Endodermal cell (in vitro differentiated cells): Measurements from ENCODE around the gene BACH1. TPM values are rescaled to one million over a fixed set of nuclear protein-coding genes. Genes with fewer than 3 reads are reported as not detected.

Experiments used
- DNase-seq: peaks from one replicate; pipeline ENCODE4 v3.0.0-alpha.2; 2017
- H3K27ac ChIP-seq: 2 replicates; pipeline ENCODE4 v1.5.1; 2013; ENCODE audit warnings: mild to moderate bottlenecking, low read depth, low read length, moderate library complexity
- H3K27me3 ChIP-seq: 2 replicates; pipeline ENCODE4 v1.6.1; 2013; ENCODE audit warnings: mild to moderate bottlenecking, low read length, moderate library complexity; ENCODE audit not compliant: insufficient read depth, control insufficient read depth, poor library complexity, severe bottlenecking
- H3K36me3 ChIP-seq: 2 replicates; pipeline ENCODE4 v1.7.0; 2013; ENCODE audit warnings: mild to moderate bottlenecking, low read length, moderate library complexity; ENCODE audit not compliant: control insufficient read depth, insufficient read depth
- H3K4me1 ChIP-seq: one replicate; pipeline ENCODE4 v1.7.0; 2013; ENCODE audit warnings: low read length; ENCODE audit not compliant: control insufficient read depth, insufficient read depth
- H3K4me3 ChIP-seq: 2 replicates; pipeline ENCODE4 v1.5.1; 2013; ENCODE audit warnings: mild to moderate bottlenecking, low read length, moderate library complexity
- H3K9ac ChIP-seq: 2 replicates; pipeline ENCODE4 v1.6.1; 2013; ENCODE audit warnings: mild to moderate bottlenecking, low read length, moderate library complexity; ENCODE audit not compliant: poor library complexity, severe bottlenecking; ENCODE audit errors: extremely low read depth
- H3K9me3 ChIP-seq: 2 replicates; pipeline ENCODE4 v1.6.1; 2013; ENCODE audit warnings: mild to moderate bottlenecking, low read length, moderate library complexity; ENCODE audit not compliant: control insufficient read depth
- H3K27ac Mint-ChIP-seq: 2 replicates; pipeline ENCODE4 v1.8.0; 2020; ENCODE audit warnings: mixed read lengths
- H3K27me3 Mint-ChIP-seq: 2 replicates; pipeline ENCODE4 v1.8.0; 2021; ENCODE audit warnings: mild to moderate bottlenecking, mixed read lengths; ENCODE audit not compliant: insufficient read depth
- H3K36me3 Mint-ChIP-seq: 2 replicates; pipeline ENCODE4 v1.8.0; 2020; ENCODE audit warnings: low read depth, mixed read lengths
- H3K4me1 Mint-ChIP-seq: 2 replicates; pipeline ENCODE4 v1.8.0; 2020; ENCODE audit warnings: mixed read lengths
- H3K4me3 Mint-ChIP-seq: 2 replicates; pipeline ENCODE4 v1.8.0; 2020; ENCODE audit warnings: mild to moderate bottlenecking, moderate library complexity, mixed read lengths
- H3K9me3 Mint-ChIP-seq: 2 replicates; pipeline ENCODE4 v1.8.0; 2020; ENCODE audit warnings: mild to moderate bottlenecking, mixed read lengths
- WGBS, 2 experiments: methylation state at CpG; one replicate each; pipeline versions ENCODE4 v1.1.5 to v1.1.7; 2013; ENCODE audit warnings: missing lambda C conversion rate in 2 of 2, mixed read lengths in 1 of 2; ENCODE audit not compliant: insufficient coverage in 1 of 2, insufficient read length in 1 of 2; 5-methylcytosine and 5-hydroxymethylcytosine counted together
- total RNA-seq, 2 donors: library from RNA; stranded (reverse); fragmentation: NEBNext Ultra II Directional in 1 of 2; extraction: Animal tissue kit (Norgen Biotek cat#: 25700) in 1 of 2; gene quantifications; 2 replicates in 1 of 2; 3 replicates in 1 of 2; pipeline ENCODE4 v1.2.1, GENCODE V29; 2021
- TF ChIP-seq, protein P1 (sequence below): fragments of 200-600 bp; sonication (generic); conservative IDR thresholded peaks from 2 replicates; pipeline ENCODE4 v1.5.0; 2021; ENCODE audit warnings: antibody characterized with exemption, mild to moderate bottlenecking

The BACH1 gene
- total RNA-seq, 2 donors from 2014 or later = 61.3 to 64.9 TPM

DNA sequence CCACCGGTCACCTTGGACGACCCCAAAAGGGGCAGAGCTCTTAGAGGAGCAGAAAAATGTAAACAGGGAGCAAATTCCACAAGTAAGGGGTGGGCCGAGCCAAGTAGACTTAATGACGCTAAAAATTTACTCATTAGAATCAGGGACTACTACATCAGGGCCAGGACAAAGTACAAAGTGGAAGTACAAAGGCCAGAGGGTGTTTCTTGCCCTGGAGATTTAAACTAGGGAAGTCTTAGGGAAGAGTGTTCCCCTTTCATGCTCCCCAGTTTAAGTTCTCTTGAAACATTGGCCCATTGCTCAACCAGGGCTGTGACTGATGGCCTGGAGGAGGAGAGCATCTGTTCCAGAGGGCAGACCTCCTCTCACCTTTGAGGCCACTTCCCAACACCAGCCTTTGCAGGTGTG, 48.6 kb downstream of the BACH1 start:
- no peaks in the 10 kb centered on the region for H3K4me1 ChIP-seq
- Mint-ChIP-seq H3K4me3 (no peak overlapping the region), H3K4me1 (peaks cover 3% of the 10 kb centered on the region), H3K36me3 (peaks cover 19% of the 10 kb centered on the region), H3K27ac (no peak overlapping the region), H3K27me3 (no peaks in the 10 kb centered on the region), H3K9me3 (no peaks in the 10 kb centered on the region)
- no peaks in the 10 kb centered on the region for H3K9me3 ChIP-seq
- TF ChIP-seq, protein P1, sequence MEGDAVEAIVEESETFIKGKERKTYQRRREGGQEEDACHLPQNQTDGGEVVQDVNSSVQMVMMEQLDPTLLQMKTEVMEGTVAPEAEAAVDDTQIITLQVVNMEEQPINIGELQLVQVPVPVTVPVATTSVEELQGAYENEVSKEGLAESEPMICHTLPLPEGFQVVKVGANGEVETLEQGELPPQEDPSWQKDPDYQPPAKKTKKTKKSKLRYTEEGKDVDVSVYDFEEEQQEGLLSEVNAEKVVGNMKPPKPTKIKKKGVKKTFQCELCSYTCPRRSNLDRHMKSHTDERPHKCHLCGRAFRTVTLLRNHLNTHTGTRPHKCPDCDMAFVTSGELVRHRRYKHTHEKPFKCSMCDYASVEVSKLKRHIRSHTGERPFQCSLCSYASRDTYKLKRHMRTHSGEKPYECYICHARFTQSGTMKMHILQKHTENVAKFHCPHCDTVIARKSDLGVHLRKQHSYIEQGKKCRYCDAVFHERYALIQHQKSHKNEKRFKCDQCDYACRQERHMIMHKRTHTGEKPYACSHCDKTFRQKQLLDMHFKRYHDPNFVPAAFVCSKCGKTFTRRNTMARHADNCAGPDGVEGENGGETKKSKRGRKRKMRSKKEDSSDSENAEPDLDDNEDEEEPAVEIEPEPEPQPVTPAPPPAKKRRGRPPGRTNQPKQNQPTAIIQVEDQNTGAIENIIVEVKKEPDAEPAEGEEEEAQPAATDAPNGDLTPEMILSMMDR = no peak
- H3K4me3 ChIP-seq = no peak overlapping the region
- no peak overlapping the region for H3K9ac ChIP-seq
- WGBS, 2 experiments = 91 to 100% methylated on average over 2 to 4 of the region's 4 CpGs
- no peaks in the 10 kb centered on the region for H3K27me3 ChIP-seq
- H3K27ac ChIP-seq = no peak overlapping the region
- peaks cover 28% of the 10 kb centered on the region for H3K36me3 ChIP-seq
- no peak for DNase-seq

DNA sequence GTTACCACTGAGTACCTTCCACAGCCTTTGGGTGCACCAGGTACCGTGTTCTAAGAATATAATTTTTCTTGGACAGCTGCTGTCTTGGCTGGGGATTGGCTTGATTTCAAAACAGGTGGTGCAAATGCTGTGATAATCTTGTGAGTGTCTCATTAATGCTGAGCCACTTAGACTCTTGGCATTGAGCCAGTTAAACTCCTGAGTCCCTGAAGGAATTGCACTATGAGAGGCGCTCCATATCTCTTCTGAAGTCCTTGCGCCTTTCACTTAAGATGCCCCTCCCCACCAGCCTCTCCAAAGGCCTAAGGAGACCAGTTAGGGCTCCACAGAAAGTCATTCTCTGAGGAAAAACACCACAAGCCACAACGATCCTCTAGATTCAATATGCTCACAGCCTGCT, 51.0 kb downstream of the BACH1 start:
- peaks cover 24% of the 10 kb centered on the region for H3K36me3 ChIP-seq
- WGBS, 2 experiments = 94% methylated on average over 2 to 4 of the region's 4 CpGs
- Mint-ChIP-seq H3K36me3 (peaks cover 29% of the 10 kb centered on the region), H3K9me3 (peaks cover 19% of the 10 kb centered on the region), H3K27me3 (no peaks in the 10 kb centered on the region), H3K4me1 (no peaks in the 10 kb centered on the region), H3K4me3 (no peak overlapping the region), H3K27ac (no peak overlapping the region)
- DNase-seq = no peak
- H3K27ac ChIP-seq = no peak overlapping the region
- H3K4me1 ChIP-seq = no peaks in the 10 kb centered on the region
- TF ChIP-seq, protein P1 = no peak
- H3K9me3 ChIP-seq = peaks cover 18% of the 10 kb centered on the region
- H3K27me3 ChIP-seq = no peaks in the 10 kb centered on the region
- H3K9ac ChIP-seq = no peak overlapping the region
- no peak overlapping the region for H3K4me3 ChIP-seq

DNA sequence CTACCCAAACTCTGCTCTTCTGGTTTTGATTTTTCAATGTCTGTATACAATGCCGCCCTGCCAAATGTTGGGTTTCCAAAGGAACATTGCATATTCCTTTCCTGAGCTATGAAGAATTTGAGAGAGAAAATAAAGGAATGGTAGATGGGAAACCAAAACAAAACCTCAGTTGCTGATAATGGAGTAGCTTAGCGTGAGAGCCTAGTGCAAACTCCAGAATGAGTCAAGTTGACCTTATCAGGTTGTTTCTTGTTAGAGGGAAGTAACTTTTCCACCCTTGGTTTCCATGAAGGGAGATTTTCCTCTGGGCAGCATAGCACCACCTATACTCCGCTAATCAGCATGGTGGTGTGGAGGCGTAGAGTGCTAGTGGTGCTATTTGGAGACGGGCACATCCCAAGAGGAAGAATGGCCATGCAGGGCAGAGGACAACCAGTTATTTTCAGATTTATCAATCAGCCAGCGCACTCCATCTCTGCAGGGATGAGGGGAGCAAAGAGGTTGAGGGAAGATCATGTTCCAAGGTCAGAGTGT, 51.6 kb downstream of the BACH1 start:
- Mint-ChIP-seq H3K4me3 (no peak overlapping the region), H3K9me3 (peaks cover 25% of the 10 kb centered on the region), H3K27me3 (no peaks in the 10 kb centered on the region), H3K36me3 (peaks cover 35% of the 10 kb centered on the region), H3K4me1 (no peaks in the 10 kb centered on the region), H3K27ac (no peak overlapping the region)
- Histone ChIP-seq H3K27ac (no peak overlapping the region), H3K4me3 (no peak overlapping the region), H3K27me3 (no peaks in the 10 kb centered on the region), H3K9me3 (peaks cover 24% of the 10 kb centered on the region), H3K9ac (no peak overlapping the region), H3K36me3 (peaks cover 28% of the 10 kb centered on the region), H3K4me1 (no peaks in the 10 kb centered on the region)
- TF ChIP-seq, protein P1 = no peak
- 93 to 100% methylated on average over 3 to 6 of the region's 6 CpGs for WGBS, 2 experiments
- no peak for DNase-seq
